ENCODE data around the gene ZBTB16. TPM values are rescaled to one million over a fixed set of nuclear protein-coding genes. Genes with fewer than 3 reads are reported as not detected.

Gene ZBTB16
- total and polyA plus RNA-seq, 2 donors (not counting 3 experiments of a cell fraction or from before 2014, with no cell fraction given) = 9.8 to 20.3 TPM

GRCh38 chr11:114106047-114106446 is 46.5 kb downstream of the ZBTB16 start:
- no peak overlapping the region for H2AFZ ChIP-seq (ENCODE audit: low read depth, low read length)
- H3K4me2 ChIP-seq (ENCODE audit: insufficient read depth, low read length) = no peak overlapping the region
- no peak overlapping the region for H3K27ac ChIP-seq (ENCODE audit: insufficient read depth, low read depth, low read length)
- no peaks in the 10 kb centered on the region for H3K36me3 ChIP-seq (ENCODE audit: control insufficient read depth in 2 of 2, extremely low read depth in 1 of 2, insufficient read depth in 2 of 2, low read length in 2 of 2)
- H3K4me1 ChIP-seq (ENCODE audit: control insufficient read depth, extremely low read depth, insufficient read depth, low read length) = peaks cover 8% of the 10 kb centered on the region
- no peak overlapping the region for H3K4me3 ChIP-seq (replicated peaks in 1 of 3; ENCODE audit: insufficient read depth in 1 of 3, low read depth in 1 of 3, low read length in 3 of 3)
- ChIA-PET CTCF (no interaction called here), POLR2A (no interaction called here)
- H4K20me1 ChIP-seq (replicated peaks; ENCODE audit: control insufficient read depth, extremely low read depth, insufficient read depth, low read length) = peaks cover 2% of the 10 kb centered on the region
- no peaks in the 10 kb centered on the region for H3K9me3 ChIP-seq (replicated peaks; ENCODE audit: control insufficient read depth, insufficient read depth, low read length)
- H3K27me3 ChIP-seq (ENCODE audit: control insufficient read depth in 2 of 2, insufficient read depth in 2 of 2, low read length in 2 of 2) = peaks cover 0 to 2% of the 10 kb centered on the region in 2 experiments
- intact Hi-C loops (cut with micrococcal nuclease) (no loop called here), dilution Hi-C loops (cut with MboI; ENCODE audit: extremely low pct_ligation_motif_present, low sequenced_read_pairs) (no loop called here)
- TF ChIP-seq JUN (IDR thresholded peaks at IDR 0.05; ENCODE audit: borderline replicate concordance, insufficient read depth, insufficient read length, low read depth) (no peak), GATA2 (IDR thresholded peaks at IDR 0.05; ENCODE audit: insufficient read depth, insufficient read length, low read depth, low read length) (no peak), CTCF (IDR thresholded peaks at IDR 0.05; ENCODE audit: extremely low read depth in 1 of 2, insufficient read depth in 1 of 2, low read depth in 1 of 2, low read length in 2 of 2) (no peak), EZH2 (IDR thresholded peaks at IDR 0.05; ENCODE audit: borderline replicate concordance, low read depth, low read length, severe bottlenecking) (no peak), POLR2A (IDR thresholded peaks at IDR 0.05; ENCODE audit: low read depth, low read length) (no peak), MAX (IDR thresholded peaks at IDR 0.05; ENCODE audit: insufficient read depth, insufficient read length) (no peak), FOS (IDR thresholded peaks at IDR 0.05; ENCODE audit: borderline replicate concordance, insufficient read depth, low read length) (no peak), MYC (IDR thresholded peaks at IDR 0.05; ENCODE audit: low read depth, low read length) (no peak), POLR2AphosphoS5 (IDR thresholded peaks at IDR 0.05; ENCODE audit: insufficient read depth, low read depth, low read length) (no peak)
- BruUV-seq (replicated peaks) = no TSS peak
- no peak overlapping the region for H3K9ac ChIP-seq (replicated peaks; ENCODE audit: extremely low read depth, insufficient read depth, low read length)
- DNase-seq (ENCODE audit: low read depth, low spot score) (no peak), FAIRE-seq (no peak)
- no peaks in the 10 kb centered on the region for H3K9me1 ChIP-seq (replicated peaks; ENCODE audit: control insufficient read depth, extremely low read depth, insufficient read depth, low read length)
- no peaks in the 10 kb centered on the region for H3K79me2 ChIP-seq (ENCODE audit: control insufficient read depth, insufficient read depth, low read length)

Data from endothelial cell of umbilical vein (primary cell).